GM23248 (cell line): Measurements from ENCODE around the gene GNA15. TPM values are rescaled to one million over a fixed set of nuclear protein-coding genes. Genes with fewer than 3 reads are reported as not detected.

Source experiments
- DNase-seq: peaks from one replicate; pipeline ENCODE4 v3.0.0-alpha.2; 2015
- H2AFZ ChIP-seq: fragments of 200-600 bp; sonication (generic); 2 replicates; pipeline ENCODE4 v1.6.1; 2016; ENCODE audit warnings: antibody characterized with exemption
- H3F3A ChIP-seq: fragments of 200-600 bp; sonication (generic); 2 replicates; pipeline ENCODE4 v1.6.1; 2016; ENCODE audit warnings: mild to moderate bottlenecking, antibody characterized with exemption, mixed run types; ENCODE audit not compliant: insufficient read depth
- H3K27ac ChIP-seq: fragments of 200-600 bp; sonication (generic); 2 replicates; pipeline ENCODE4 v1.5.1; 2016; ENCODE audit warnings: mild to moderate bottlenecking
- H3K27me3 ChIP-seq: fragments of 200-600 bp; sonication (generic); replicated peaks from 2 replicates; pipeline ENCODE4 v1.6.1; 2016; ENCODE audit warnings: mild to moderate bottlenecking; ENCODE audit not compliant: insufficient read depth
- H3K36me3 ChIP-seq: fragments of 200-600 bp; sonication (generic); 2 replicates; pipeline ENCODE4 v1.6.1; 2016; ENCODE audit warnings: low read depth, mild to moderate bottlenecking
- H3K4me1 ChIP-seq: fragments of 200-600 bp; sonication (generic); 2 replicates; pipeline ENCODE4 v1.6.1; 2016; ENCODE audit warnings: mild to moderate bottlenecking; ENCODE audit not compliant: insufficient read depth
- H3K4me2 ChIP-seq: fragments of 200-600 bp; sonication (generic); one replicate; pipeline ENCODE4 v1.6.1; 2016; ENCODE audit warnings: mild to moderate bottlenecking; ENCODE audit not compliant: unreplicated experiment
- H3K4me3 ChIP-seq: fragments of 200-600 bp; sonication (generic); 2 replicates; pipeline ENCODE4 v1.5.1; 2016; ENCODE audit warnings: mild to moderate bottlenecking
- H3K79me2 ChIP-seq: fragments of 200-600 bp; sonication (generic); 2 replicates; pipeline ENCODE4 v1.6.1; 2016; ENCODE audit warnings: mild to moderate bottlenecking; ENCODE audit not compliant: insufficient read depth
- H3K9ac ChIP-seq: fragments of 200-600 bp; sonication (generic); 2 replicates; pipeline ENCODE4 v1.6.1; 2016; ENCODE audit warnings: mild to moderate bottlenecking
- H3K9me2 ChIP-seq: fragments of 200-600 bp; sonication (generic); 2 replicates; pipeline ENCODE4 v1.6.1; 2016; ENCODE audit warnings: mixed run types, mild to moderate bottlenecking, moderate library complexity; ENCODE audit not compliant: insufficient read depth
- H3K9me3 ChIP-seq: fragments of 200-600 bp; sonication (generic); one replicate; pipeline ENCODE4 v1.6.1; 2017; ENCODE audit warnings: low read depth
- H4K20me1 ChIP-seq: fragments of 200-600 bp; sonication (generic); 2 replicates; pipeline ENCODE4 v1.6.0; 2016; ENCODE audit not compliant: insufficient read depth
- EZH2 ChIP-seq: fragments of 200-600 bp; sonication (generic); IDR thresholded peaks from 2 replicates; pipeline ENCODE4 v1.6.1; 2018; ENCODE audit warnings: antibody characterized with exemption, mild to moderate bottlenecking; ENCODE audit not compliant: insufficient read depth, poor library complexity, severe bottlenecking
- EZH2phosphoT487 ChIP-seq: fragments of 200-600 bp; sonication (generic); IDR thresholded peaks from 2 replicates; pipeline ENCODE4 v1.6.1; 2018; ENCODE audit warnings: antibody characterized with exemption, moderate library complexity, mild to moderate bottlenecking, low read depth; ENCODE audit not compliant: insufficient read depth
- WGBS, 2 experiments: methylation state at CpG; one replicate each; pipeline ENCODE4 v1.1.6; 2015 to 2017; ENCODE audit warnings: low lambda C conversion rate in 2 of 2, low coverage in 1 of 2; ENCODE audit errors: missing lambda C conversion rate in 2 of 2; 5-methylcytosine and 5-hydroxymethylcytosine counted together
- in situ Hi-C: fragments of 300-500 bp; cut with MboI; formaldehyde crosslinking; loops from 2 replicates; pipeline ENCODE4 v1.15.0; 2020
- polyA plus RNA-seq: library from polyadenylated mRNA; unstranded; fragments of >200 nt; fragmentation: Nextera tagmentation; extraction: Ambion mirVana; gene quantifications from 2 replicates; pipeline ENCODE4 v1.2.1, GENCODE V29; 2016
- total RNA-seq: library from RNA; depleted of rRNA; stranded (reverse); fragments of >200 nt; shearing (Covaris generic); gene quantifications from 2 replicates; pipeline ENCODE4 v1.2.3, GENCODE V29; 2014

The GNA15 gene
- total and polyA plus RNA-seq, 2 experiments from 2014 or later = not detected

GRCh38 chr19:3119071-3119595 is 16.7 kb upstream of the GNA15 start:
- Histone ChIP-seq H3K4me1 (no peaks in the 10 kb centered on the region), H4K20me1 (no peaks in the 10 kb centered on the region), H3K4me2 (no peak overlapping the region), H3K79me2 (peaks cover 14% of the 10 kb centered on the region; the same call in 1 of the 2 replicates), H3K9me3 (no peaks in the 10 kb centered on the region), H2AFZ (no peak overlapping the region), H3K27me3 (no peaks in the 10 kb centered on the region), H3K9ac (no peak overlapping the region), H3K4me3 (no peak overlapping the region), H3K27ac (no peak overlapping the region), H3K9me2 (no peaks in the 10 kb centered on the region), H3F3A (no peaks in the 10 kb centered on the region), H3K36me3 (no peaks in the 10 kb centered on the region; the same call in 1 of the 2 replicates)
- no peak for DNase-seq
- TF ChIP-seq EZH2 = no peak
- TF ChIP-seq EZH2phosphoT487 = no peak
- WGBS, 2 experiments = 90 to 97% methylated on average over 11 to 23 of the region's 23 CpGs
- in situ Hi-C loops = no loop called here

GRCh38 chr19:3119693-3120380 is 16.0 kb upstream of the GNA15 start:
- no peaks in the 10 kb centered on the region for H4K20me1 ChIP-seq
- H3K36me3 ChIP-seq = no peaks in the 10 kb centered on the region; the same call in 1 of the 2 replicates
- H3K9ac ChIP-seq = no peak overlapping the region
- no peak for TF ChIP-seq EZH2
- TF ChIP-seq EZH2phosphoT487 = no peak
- no peak overlapping the region for H3K27ac ChIP-seq
- peaks cover 7% of the 10 kb centered on the region; the same call in 1 of the 2 replicates for H3K79me2 ChIP-seq
- H3K9me3 ChIP-seq = no peaks in the 10 kb centered on the region
- no peaks in the 10 kb centered on the region for H3K4me1 ChIP-seq
- no peaks in the 10 kb centered on the region for H3F3A ChIP-seq
- 87 to 90% methylated on average over 24 to 25 of the region's 26 CpGs for WGBS, 2 experiments
- in situ Hi-C loops = no loop called here
- no peak overlapping the region for H3K4me2 ChIP-seq
- DNase-seq = no peak
- no peak overlapping the region for H2AFZ ChIP-seq
- no peaks in the 10 kb centered on the region for H3K9me2 ChIP-seq
- H3K4me3 ChIP-seq = no peak overlapping the region
- H3K27me3 ChIP-seq = no peaks in the 10 kb centered on the region

GRCh38 chr19:3120611-3121276 is 15.1 kb upstream of the GNA15 start:
- no peak overlapping the region for H3K27ac ChIP-seq
- H4K20me1 ChIP-seq = no peaks in the 10 kb centered on the region
- no peaks in the 10 kb centered on the region for H3K9me2 ChIP-seq
- H3F3A ChIP-seq = no peaks in the 10 kb centered on the region
- no peak overlapping the region for H3K9ac ChIP-seq
- H2AFZ ChIP-seq = no peak overlapping the region
- 86 to 90% methylated on average over 26 to 34 of the region's 38 CpGs for WGBS, 2 experiments
- no peaks in the 10 kb centered on the region for H3K27me3 ChIP-seq
- no peaks in the 10 kb centered on the region for H3K4me1 ChIP-seq
- TF ChIP-seq EZH2phosphoT487 = no peak
- TF ChIP-seq EZH2 = no peak
- DNase-seq = no peak
- no peak overlapping the region for H3K4me2 ChIP-seq
- no peaks in the 10 kb centered on the region for H3K9me3 ChIP-seq
- H3K36me3 ChIP-seq = no peaks in the 10 kb centered on the region; the same call in 1 of the 2 replicates
- H3K4me3 ChIP-seq = no peak overlapping the region
- no peaks in the 10 kb centered on the region for H3K79me2 ChIP-seq
- in situ Hi-C loops = no loop called here

DNA sequence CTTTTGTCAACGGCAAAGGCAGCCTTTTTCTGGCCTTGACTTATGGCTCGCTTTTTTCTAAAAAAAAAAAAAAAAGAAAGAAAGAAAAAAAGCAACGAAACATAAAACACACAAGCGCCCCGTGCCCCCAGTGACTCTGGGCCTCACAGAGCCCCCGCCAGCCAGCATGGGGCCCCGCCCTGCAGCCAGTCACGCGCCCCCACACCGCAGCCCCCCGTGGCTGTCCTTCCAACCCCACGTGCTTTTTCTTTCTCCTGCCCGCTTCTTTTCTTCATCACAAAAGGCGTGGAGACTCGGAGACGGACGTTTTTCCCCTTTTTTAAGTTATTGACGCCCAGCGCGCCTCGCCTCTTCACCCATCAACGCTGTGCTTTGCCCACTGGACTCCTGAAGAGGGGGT is 14.4 kb upstream of the GNA15 start:
- no peaks in the 10 kb centered on the region for H3K79me2 ChIP-seq
- no peaks in the 10 kb centered on the region for H4K20me1 ChIP-seq
- no peaks in the 10 kb centered on the region for H3K27me3 ChIP-seq
- no peaks in the 10 kb centered on the region for H3K9me2 ChIP-seq
- H3K4me1 ChIP-seq = no peaks in the 10 kb centered on the region
- 93 to 95% methylated on average over 14 to 22 of the region's 22 CpGs for WGBS, 2 experiments
- DNase-seq = no peak
- H2AFZ ChIP-seq = no peak overlapping the region
- TF ChIP-seq EZH2phosphoT487 (no peak), EZH2 (no peak)
- H3K4me2 ChIP-seq = no peak overlapping the region
- in situ Hi-C loops = no loop called here
- no peaks in the 10 kb centered on the region for H3K9me3 ChIP-seq
- no peaks in the 10 kb centered on the region for H3F3A ChIP-seq
- H3K4me3 ChIP-seq = no peak overlapping the region
- H3K27ac ChIP-seq = no peak overlapping the region
- H3K36me3 ChIP-seq = no peaks in the 10 kb centered on the region; the same call in 1 of the 2 replicates
- no peak overlapping the region for H3K9ac ChIP-seq
